NCI-H1092 treated with DMSO at 0.1 percent for 48 hours (cell line): ENCODE measurements around the gene BCAS3.

Experiments
- DNase-seq: peaks from one replicate; lab custom pipeline; 2025; lab: John Stamatoyannopoulos, UW

BCAS3 gene

GRCh38 chr17:61410141-61411010, 732.7 kb downstream of the BCAS3 start:
- no peak for DNase-seq

GRCh38 chr17:61411011-61411260, 733.3 kb downstream of the BCAS3 start:
- no peak for DNase-seq

- DNase-seq, result no peak
Observed at GRCh38 chr17:61411261-61412142, 733.9 kb downstream of the BCAS3 start.

DNA sequence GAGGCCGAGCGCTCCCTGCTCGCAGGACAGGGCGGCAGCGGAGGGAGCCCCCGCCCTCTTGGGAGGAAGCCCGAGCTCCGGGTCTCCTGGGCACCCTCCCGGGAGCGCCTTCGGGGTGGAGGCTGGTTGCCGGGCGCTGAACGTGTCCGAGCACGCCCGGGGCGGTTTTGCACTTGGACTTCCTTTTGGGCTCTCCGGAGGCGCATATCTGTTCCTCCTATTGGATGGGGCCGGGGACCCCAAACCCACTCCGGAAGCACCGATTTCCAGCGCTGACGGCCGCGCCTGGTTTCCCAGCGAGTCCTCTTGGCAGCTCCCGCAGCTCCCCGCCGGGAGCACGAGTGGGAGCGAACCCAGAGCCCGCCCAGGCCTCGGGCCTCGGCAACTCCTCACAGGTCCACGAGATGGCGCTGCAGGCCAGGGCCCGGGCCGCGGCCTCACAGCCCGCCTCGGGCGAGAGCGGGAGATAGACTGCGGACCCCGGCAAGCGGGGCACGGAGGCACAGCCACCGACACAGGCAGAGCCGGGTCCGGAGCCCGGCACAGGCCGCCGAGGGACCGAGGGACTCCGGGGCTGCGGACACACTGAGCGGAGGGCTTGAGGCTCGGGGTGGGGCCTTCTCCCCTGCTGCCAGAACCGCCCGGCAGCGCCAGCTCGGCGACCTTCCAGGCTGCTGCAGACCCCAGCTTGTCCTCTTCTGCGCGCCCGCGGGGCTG, 734.6 kb downstream of the BCAS3 start:
- DNase-seq, result peak; percentile 73

DNA sequence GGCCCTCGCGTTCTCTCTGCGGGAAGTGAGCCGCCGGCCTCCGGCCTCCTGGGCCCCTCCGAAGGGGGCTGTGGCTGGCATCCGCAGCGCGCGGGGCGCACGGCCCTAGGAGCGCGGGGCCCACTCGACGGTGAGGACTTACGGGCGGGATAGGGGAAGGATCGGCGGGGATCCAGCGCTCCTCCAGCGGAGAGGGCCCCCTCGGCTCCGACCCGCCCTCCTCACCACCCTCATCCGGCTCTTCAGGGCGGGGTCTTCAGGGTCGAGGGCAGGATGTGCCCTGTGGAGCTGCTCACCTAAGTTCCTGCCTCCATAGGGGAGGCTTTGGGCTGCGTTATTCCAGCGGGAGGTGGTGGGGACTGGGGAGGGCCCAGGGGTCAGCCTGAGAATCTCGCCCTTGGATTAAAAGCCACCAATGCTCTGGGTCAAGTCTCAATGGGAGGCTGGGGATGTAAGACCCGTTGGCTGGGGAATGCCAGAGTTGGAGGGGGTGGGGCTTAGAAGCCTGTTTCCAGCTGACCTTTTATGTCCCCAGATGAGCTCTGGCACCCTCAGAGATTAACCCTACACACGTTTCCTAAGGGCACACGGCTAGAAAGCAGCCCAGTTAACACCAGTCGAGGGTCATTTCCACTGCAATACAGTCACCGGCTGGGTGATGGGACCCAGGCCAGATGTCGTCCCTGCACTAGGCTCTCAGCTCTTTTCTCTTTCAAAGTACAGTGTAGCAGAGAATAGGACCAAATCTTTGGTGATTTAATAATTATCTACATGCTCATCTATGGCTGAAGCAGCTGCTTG, 735.4 kb downstream of the BCAS3 start:
- no peak for DNase-seq

- no peak for DNase-seq
Observed at GRCh38 chr17:61413661-61414126, 736.0 kb downstream of the BCAS3 start.

DNA sequence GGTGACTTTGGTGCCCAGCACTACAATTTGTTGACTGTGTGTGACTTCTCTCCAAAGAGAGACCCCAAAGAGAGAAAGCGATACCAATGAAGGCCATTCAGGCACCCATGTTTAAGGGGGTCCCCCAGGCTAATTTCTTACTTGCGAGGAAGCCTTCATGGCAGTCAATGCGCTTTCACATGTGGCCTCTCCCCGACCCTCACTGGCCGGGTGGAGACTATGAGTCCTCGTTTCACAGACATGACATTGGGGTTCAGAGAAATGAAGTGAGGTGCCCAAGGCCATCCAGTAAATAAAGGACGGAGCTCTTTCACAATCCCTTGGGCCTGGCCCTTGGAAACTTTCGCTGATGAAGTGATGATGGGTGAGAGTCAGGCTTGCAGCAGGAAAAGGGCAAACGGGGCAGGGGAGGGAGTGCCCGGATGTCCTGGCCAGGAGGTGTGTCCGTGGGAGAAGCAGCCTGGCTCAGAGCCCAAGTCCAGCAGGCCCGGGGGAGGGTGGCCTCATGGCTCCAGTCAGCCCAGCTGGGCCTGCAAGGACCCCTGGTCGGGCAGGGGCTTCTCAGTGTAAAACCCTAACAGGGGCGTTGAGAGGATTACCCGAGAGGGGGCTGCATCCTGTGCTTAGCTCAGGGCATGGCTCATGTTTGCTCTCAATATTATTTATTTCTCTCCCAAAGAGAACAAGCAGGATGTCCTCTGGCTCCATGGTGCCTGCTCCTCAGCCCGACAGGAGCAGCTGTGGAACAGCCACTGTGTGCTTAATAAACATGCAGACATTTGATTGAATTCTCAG, 736.7 kb downstream of the BCAS3 start:
- no peak for DNase-seq

GRCh38 chr17:61414936-61415251, 737.2 kb downstream of the BCAS3 start:
- no peak for DNase-seq

GRCh38 chr17:61415374-61416210, 737.9 kb downstream of the BCAS3 start:
- DNase-seq, result no peak

- no peak for DNase-seq
Observed at GRCh38 chr17:61416211-61416539, 738.5 kb downstream of the BCAS3 start.

GRCh38 chr17:61416540-61417363, 739.1 kb downstream of the BCAS3 start:
- peak; percentile 69 for DNase-seq

GRCh38 chr17:61418449-61418848, 740.8 kb downstream of the BCAS3 start:
- no peak for DNase-seq

DNA sequence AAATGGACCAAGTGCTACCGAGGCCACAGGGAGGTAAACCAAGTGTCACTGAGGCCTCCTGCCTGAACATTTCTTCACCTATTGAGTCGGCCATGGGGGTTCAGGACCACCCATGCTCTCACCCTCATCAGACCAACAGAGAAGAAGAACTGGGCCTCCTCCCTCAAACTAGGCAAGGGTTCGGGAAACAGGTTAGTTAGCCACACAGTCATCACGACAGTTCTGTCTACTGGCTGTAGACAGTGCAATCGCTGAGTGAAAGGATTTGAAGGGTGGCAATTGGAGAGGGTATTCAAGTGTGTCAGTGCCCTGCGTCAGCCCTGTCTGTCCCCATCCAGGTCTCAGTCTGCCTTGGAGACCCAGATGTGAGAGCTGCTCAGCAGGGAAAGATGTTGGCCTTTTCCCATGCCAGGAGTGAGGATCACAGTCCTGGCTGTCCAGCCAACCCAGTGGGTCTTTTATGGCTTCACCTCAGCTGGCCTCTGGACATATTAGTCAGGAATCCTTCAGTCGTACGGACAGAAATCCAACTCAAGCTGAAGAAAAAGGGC, 741.9 kb downstream of the BCAS3 start:
- no peak for DNase-seq

- DNase-seq, result no peak
Observed at GRCh38 chr17:61420052-61420451, 742.4 kb downstream of the BCAS3 start.

DNA sequence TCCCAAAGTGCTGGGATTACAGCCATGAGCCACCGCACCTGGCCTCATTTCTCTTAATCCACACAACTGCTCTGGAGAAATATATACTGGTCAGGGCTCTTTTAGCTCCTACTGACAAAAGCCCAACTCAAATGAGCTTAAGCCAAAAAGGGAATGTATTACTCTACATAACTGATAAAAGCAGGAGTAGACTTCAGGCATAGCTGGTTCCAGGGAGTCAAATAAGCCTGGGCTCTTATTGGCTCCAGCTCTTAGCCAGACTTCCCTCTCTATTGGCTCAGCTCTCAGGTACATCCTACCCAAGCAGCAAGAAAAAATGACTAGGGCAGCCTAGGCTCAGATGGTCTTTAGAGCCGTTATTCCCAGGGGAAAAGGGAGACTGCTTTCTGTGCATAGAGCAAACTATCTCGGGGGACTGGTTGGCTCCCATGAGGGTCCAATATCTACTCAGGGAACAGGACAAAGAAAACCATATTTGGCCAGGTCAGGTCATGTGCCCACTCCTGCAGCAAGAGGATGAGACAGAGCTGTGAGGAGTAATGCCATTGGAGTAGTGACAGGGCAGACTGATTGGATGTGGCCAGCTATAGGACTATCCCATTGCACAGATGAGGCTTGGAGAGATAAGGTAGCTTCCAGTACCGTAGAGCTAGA, 743.2 kb downstream of the BCAS3 start:
- no peak for DNase-seq

GRCh38 chr17:61421460-61421859, 743.8 kb downstream of the BCAS3 start:
- no peak for DNase-seq

- no peak for DNase-seq
Observed at GRCh38 chr17:61422116-61422799, 744.6 kb downstream of the BCAS3 start.

GRCh38 chr17:61422869-61423268, 745.2 kb downstream of the BCAS3 start:
- no peak for DNase-seq
